Hepatocyte (in vitro differentiated cells): Measurements from ENCODE around the gene TMEM151A.

ENCODE experiments used
- EZH2 ChIP-seq: fragments of 200-600 bp; sonication (generic); IDR thresholded peaks from 2 replicates; pipeline ENCODE4 v1.6.1; 2016; ENCODE audit warnings: antibody characterized with exemption, mild to moderate bottlenecking, borderline replicate concordance
- EZH2phosphoT487 ChIP-seq: fragments of 200-600 bp; sonication (generic); IDR thresholded peaks from one replicate; pipeline ENCODE4 v1.6.1; 2018; ENCODE audit warnings: antibody characterized with exemption, mild to moderate bottlenecking, low read depth, moderate library complexity; ENCODE audit not compliant: unreplicated experiment, severe bottlenecking
- TF ChIP-seq, protein P1 (sequence below): fragments of 200-600 bp; sonication (generic); IDR thresholded peaks from 2 replicates; pipeline ENCODE4 v1.5.1; 2016; ENCODE audit warnings: antibody characterized with exemption, mild to moderate bottlenecking; ENCODE audit not compliant: poor library complexity

DNA sequence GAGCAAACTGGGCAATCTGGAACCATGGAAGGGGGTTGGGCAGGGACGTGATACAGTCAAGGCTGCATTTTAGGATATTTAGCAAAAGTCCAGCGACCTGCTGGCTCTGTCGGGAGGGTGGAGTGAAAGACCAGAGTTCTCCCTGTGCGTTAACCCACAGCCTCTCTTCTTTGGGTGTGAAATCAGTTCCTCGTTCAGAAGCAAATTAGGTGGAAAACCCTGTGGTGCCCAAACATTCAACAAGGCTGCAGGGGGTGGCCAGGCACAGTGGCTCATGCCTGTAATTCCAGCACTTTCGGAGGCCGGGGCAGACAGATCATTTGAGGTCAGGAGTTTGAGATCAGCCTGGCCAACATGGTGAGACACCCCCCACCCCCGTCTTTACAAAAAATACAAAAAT is 5.9 kb downstream of the TMEM151A start:
- TF ChIP-seq, protein P1, sequence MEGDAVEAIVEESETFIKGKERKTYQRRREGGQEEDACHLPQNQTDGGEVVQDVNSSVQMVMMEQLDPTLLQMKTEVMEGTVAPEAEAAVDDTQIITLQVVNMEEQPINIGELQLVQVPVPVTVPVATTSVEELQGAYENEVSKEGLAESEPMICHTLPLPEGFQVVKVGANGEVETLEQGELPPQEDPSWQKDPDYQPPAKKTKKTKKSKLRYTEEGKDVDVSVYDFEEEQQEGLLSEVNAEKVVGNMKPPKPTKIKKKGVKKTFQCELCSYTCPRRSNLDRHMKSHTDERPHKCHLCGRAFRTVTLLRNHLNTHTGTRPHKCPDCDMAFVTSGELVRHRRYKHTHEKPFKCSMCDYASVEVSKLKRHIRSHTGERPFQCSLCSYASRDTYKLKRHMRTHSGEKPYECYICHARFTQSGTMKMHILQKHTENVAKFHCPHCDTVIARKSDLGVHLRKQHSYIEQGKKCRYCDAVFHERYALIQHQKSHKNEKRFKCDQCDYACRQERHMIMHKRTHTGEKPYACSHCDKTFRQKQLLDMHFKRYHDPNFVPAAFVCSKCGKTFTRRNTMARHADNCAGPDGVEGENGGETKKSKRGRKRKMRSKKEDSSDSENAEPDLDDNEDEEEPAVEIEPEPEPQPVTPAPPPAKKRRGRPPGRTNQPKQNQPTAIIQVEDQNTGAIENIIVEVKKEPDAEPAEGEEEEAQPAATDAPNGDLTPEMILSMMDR, result no peak
- TF ChIP-seq EZH2 (no peak), EZH2phosphoT487 (no peak)
